ENCODE measurements around the gene ADORA2B.

DNA sequence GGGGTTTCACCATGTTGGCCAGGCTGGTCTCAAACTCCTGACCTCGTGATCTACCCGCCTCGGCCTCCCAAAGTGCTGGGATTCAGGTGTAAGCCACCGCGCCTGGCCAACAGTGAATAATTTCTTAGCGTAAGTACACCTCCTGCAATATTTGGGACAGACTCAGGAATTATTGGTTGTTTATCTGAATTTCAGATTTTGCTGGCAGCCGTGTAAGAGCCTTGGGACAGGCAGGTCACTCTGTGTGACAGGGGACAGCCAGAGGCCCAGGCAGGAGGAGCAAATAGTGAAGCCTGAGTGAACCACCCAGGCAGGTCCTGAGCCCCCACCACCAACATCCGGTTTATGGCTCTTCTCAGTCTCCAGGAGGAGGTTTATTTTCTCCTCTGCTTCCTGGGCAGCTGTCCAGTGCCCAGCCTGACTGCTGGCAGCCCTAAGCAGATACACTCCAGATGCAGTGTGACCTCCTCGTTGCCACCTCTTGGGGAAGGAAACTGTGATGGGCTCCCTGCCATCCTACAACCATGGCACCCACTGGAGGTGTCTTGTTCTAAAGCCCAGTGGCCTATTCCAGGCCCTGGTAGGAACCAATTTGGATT, 26.2 kb upstream of the ADORA2B start:
- TF ChIP-seq, protein P1, sequence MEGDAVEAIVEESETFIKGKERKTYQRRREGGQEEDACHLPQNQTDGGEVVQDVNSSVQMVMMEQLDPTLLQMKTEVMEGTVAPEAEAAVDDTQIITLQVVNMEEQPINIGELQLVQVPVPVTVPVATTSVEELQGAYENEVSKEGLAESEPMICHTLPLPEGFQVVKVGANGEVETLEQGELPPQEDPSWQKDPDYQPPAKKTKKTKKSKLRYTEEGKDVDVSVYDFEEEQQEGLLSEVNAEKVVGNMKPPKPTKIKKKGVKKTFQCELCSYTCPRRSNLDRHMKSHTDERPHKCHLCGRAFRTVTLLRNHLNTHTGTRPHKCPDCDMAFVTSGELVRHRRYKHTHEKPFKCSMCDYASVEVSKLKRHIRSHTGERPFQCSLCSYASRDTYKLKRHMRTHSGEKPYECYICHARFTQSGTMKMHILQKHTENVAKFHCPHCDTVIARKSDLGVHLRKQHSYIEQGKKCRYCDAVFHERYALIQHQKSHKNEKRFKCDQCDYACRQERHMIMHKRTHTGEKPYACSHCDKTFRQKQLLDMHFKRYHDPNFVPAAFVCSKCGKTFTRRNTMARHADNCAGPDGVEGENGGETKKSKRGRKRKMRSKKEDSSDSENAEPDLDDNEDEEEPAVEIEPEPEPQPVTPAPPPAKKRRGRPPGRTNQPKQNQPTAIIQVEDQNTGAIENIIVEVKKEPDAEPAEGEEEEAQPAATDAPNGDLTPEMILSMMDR (conservative IDR thresholded peaks at IDR 0.05 in 1 of 2, IDR thresholded peaks at IDR 0.05 in 1 of 2; ENCODE audit: extremely low read depth in 1 of 2, insufficient read depth in 1 of 2, low read depth in 1 of 2, low read length in 2 of 2), result no peak
- TF ChIP-seq EZH2 (IDR thresholded peaks at IDR 0.05; ENCODE audit: borderline replicate concordance, low read length), result no peak

All from mammary epithelial cell (primary cell).